ENCODE results near the gene NCOA5.

The NCOA5 gene

GRCh38 chr20:46108976-46109375 is 19.2 kb upstream of the NCOA5 start:
- POLR2A ChIA-PET: no interaction called here
- no peak for TF ChIP-seq CTCF (IDR thresholded peaks at IDR 0.05; ENCODE audit: insufficient read depth, low read length, missing control alignments)
- CTCF ChIA-PET: no interaction called here
- no peak overlapping the region for H3K4me3 ChIP-seq (ENCODE audit: low read depth, low read length)
- no peak for DNase-seq (ENCODE audit: low read depth, low spot score)

- ChIA-PET CTCF (interaction anchor here (1.3 kb wide), 1 partner anchor 94 kb away, joined by 4 read pairs; no protein-coding TSS in a partner anchor), POLR2A (no interaction called here)
- DNase-seq (ENCODE audit: low read depth, low spot score): no peak
- H3K4me3 ChIP-seq (ENCODE audit: low read depth, low read length): no peak overlapping the region
- no peak for TF ChIP-seq CTCF (IDR thresholded peaks at IDR 0.05; ENCODE audit: insufficient read depth, low read length, missing control alignments)
These were observed 18.7 kb upstream of the NCOA5 start for GRCh38 chr20:46108435-46108841.

GRCh38 chr20:46107061-46107460 is 17.3 kb upstream of the NCOA5 start:
- POLR2A ChIA-PET: no interaction called here

GRCh38 chr20:46104262-46104661 is 14.5 kb upstream of the NCOA5 start:
- no peak for TF ChIP-seq CTCF (IDR thresholded peaks at IDR 0.05; ENCODE audit: insufficient read depth, low read length, missing control alignments)

More at GRCh38 chr20:46107061-46107460, 17.3 kb upstream of the NCOA5 start:
- TF ChIP-seq CTCF (IDR thresholded peaks at IDR 0.05; ENCODE audit: insufficient read depth, low read length, missing control alignments): no peak
- no peak overlapping the region for H3K4me3 ChIP-seq (ENCODE audit: low read depth, low read length)
- DNase-seq (ENCODE audit: low read depth, low spot score): no peak
- CTCF ChIA-PET: interaction anchor here (1.1 to 1.5 kb wide), 3 partner anchors 14 to 93 kb away, joined by 3 to 5 read pairs (median 4); no protein-coding TSS in a partner anchor

GRCh38 chr20:46102940-46103339 is 13.2 kb upstream of the NCOA5 start:
- TF ChIP-seq CTCF (IDR thresholded peaks at IDR 0.05; ENCODE audit: insufficient read depth, low read length, missing control alignments): no peak
- ChIA-PET CTCF (interaction anchor here (0.9 to 1.4 kb wide), 2 partner anchors 27 to 89 kb away, joined by 3 read pairs; no protein-coding TSS in a partner anchor), POLR2A (no interaction called here)
- DNase-seq (ENCODE audit: low read depth, low spot score): no peak
- H3K4me3 ChIP-seq (ENCODE audit: low read depth, low read length): no peak overlapping the region

More at GRCh38 chr20:46104262-46104661, 14.5 kb upstream of the NCOA5 start:
- no peak for DNase-seq (ENCODE audit: low read depth, low spot score)
- ChIA-PET POLR2A (no interaction called here), CTCF (no interaction called here)
- no peak overlapping the region for H3K4me3 ChIP-seq (ENCODE audit: low read depth, low read length)

GRCh38 chr20:46101957-46102356 is 12.2 kb upstream of the NCOA5 start:
- ChIA-PET POLR2A (no interaction called here), CTCF (interaction anchor here (0.9 to 1.4 kb wide), 2 partner anchors 28 to 88 kb away, joined by 3 read pairs; no protein-coding TSS in a partner anchor)
- TF ChIP-seq CTCF (IDR thresholded peaks at IDR 0.05; ENCODE audit: insufficient read depth, low read length, missing control alignments): no peak
- DNase-seq (ENCODE audit: low read depth, low spot score): no peak
- no peak overlapping the region for H3K4me3 ChIP-seq (ENCODE audit: low read depth, low read length)

All from AG04449 (cell line).